ENCODE results near the gene BTNL8. TPM values are rescaled to one million over a fixed set of nuclear protein-coding genes. Genes with fewer than 3 reads are reported as not detected.

BTNL8 gene
- total RNA-seq, 1 donor from 2014 or later = not detected

DNA sequence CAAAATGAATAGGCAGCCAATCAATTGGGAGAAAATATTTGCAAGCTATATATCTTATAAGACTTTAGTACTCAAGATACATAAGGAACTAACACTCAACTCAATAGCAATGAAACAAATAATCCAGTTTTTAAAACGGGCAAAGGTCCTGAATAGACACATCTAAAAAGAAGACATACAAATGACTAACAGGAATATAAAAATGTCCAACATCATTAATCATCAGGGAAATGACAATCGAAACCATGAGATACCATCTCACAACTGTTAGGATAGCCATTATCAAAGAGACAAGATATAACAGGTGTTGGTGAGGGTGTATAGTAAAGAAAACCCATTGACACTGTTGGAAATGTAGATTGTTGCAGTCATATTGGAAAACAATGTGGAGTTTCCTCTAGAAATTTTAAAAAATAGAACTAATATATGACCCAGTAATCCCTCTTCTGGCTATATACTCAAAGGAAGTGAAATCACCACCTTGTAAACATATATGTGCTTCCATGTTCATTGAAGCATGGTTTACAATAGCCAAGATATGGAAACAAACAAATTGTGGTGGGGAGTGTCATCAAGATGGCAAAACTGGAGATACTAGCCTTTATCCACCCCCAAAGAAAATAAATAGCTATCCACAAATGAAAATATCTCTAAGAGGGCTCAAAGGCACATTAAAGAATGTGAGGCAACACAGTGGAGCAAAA lies 75.8 kb downstream of the BTNL8 start:
- no peak overlapping the region for H2AFZ ChIP-seq (ENCODE audit: low read depth, low read length)
- Mint-ChIP-seq H3K27ac (ENCODE audit: unreplicated experiment) (no peak overlapping the region), H3K4me1 (ENCODE audit: low read depth, unreplicated experiment) (no peaks in the 10 kb centered on the region), H3K27me3 (ENCODE audit: low read depth, unreplicated experiment) (no peaks in the 10 kb centered on the region), H3K4me3 (ENCODE audit: unreplicated experiment) (no peak overlapping the region), H3K9me3 (ENCODE audit: unreplicated experiment) (no peaks in the 10 kb centered on the region), H3K36me3 (ENCODE audit: low read depth, unreplicated experiment) (no peaks in the 10 kb centered on the region)
- DNase-seq (ENCODE audit: low read depth) = no peak
- H3K9ac ChIP-seq (ENCODE audit: low read length) = no peak overlapping the region
- H4K20me1 ChIP-seq (ENCODE audit: insufficient read depth, low read length) = no peaks in the 10 kb centered on the region
- TF ChIP-seq, protein P1, sequence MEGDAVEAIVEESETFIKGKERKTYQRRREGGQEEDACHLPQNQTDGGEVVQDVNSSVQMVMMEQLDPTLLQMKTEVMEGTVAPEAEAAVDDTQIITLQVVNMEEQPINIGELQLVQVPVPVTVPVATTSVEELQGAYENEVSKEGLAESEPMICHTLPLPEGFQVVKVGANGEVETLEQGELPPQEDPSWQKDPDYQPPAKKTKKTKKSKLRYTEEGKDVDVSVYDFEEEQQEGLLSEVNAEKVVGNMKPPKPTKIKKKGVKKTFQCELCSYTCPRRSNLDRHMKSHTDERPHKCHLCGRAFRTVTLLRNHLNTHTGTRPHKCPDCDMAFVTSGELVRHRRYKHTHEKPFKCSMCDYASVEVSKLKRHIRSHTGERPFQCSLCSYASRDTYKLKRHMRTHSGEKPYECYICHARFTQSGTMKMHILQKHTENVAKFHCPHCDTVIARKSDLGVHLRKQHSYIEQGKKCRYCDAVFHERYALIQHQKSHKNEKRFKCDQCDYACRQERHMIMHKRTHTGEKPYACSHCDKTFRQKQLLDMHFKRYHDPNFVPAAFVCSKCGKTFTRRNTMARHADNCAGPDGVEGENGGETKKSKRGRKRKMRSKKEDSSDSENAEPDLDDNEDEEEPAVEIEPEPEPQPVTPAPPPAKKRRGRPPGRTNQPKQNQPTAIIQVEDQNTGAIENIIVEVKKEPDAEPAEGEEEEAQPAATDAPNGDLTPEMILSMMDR (IDR thresholded peaks at IDR 0.05; ENCODE audit: insufficient read depth, low read depth, low read length) = no peak
- TF ChIP-seq EZH2 (IDR thresholded peaks at IDR 0.05; ENCODE audit: insufficient read depth, low read length) = no peak
- no peaks in the 10 kb centered on the region for H3K4me1 ChIP-seq (ENCODE audit: insufficient read depth, low read length)
- H3K27ac ChIP-seq (ENCODE audit: low read depth, low read length) = no peak overlapping the region
- no peak overlapping the region for H3K4me2 ChIP-seq (ENCODE audit: low read length)
- no peaks in the 10 kb centered on the region for H3K27me3 ChIP-seq (ENCODE audit: insufficient read depth, low read length)
- H3K79me2 ChIP-seq (ENCODE audit: insufficient read depth, low read length) = no peaks in the 10 kb centered on the region
- FAIRE-seq = no peak
- no peaks in the 10 kb centered on the region for H3K9me3 ChIP-seq (ENCODE audit: insufficient read depth, low read depth, low read length)
- H3K4me3 ChIP-seq (ENCODE audit: insufficient read depth, low read depth, low read length) = no peak overlapping the region
- H3K36me3 ChIP-seq (ENCODE audit: insufficient read depth, low read length) = no peaks in the 10 kb centered on the region

- no peak for TF ChIP-seq EZH2 (IDR thresholded peaks at IDR 0.05; ENCODE audit: insufficient read depth, low read length)
- TF ChIP-seq, protein P1 (IDR thresholded peaks at IDR 0.05; ENCODE audit: insufficient read depth, low read depth, low read length) = no peak
- no peak overlapping the region for H3K27ac Mint-ChIP-seq (ENCODE audit: unreplicated experiment)
- H3K9me3 ChIP-seq (ENCODE audit: insufficient read depth, low read depth, low read length) = peaks cover 2% of the 10 kb centered on the region
- no peaks in the 10 kb centered on the region for H3K4me1 Mint-ChIP-seq (ENCODE audit: low read depth, unreplicated experiment)
- DNase-seq (ENCODE audit: low read depth) (no peak), FAIRE-seq (no peak)
- no peak overlapping the region for H3K4me2 ChIP-seq (ENCODE audit: low read length)
- H3K4me3 ChIP-seq (ENCODE audit: insufficient read depth, low read depth, low read length) = no peak overlapping the region
- H3K4me1 ChIP-seq (ENCODE audit: insufficient read depth, low read length) = no peaks in the 10 kb centered on the region
- no peaks in the 10 kb centered on the region for H3K36me3 ChIP-seq (ENCODE audit: insufficient read depth, low read length)
- H2AFZ ChIP-seq (ENCODE audit: low read depth, low read length) = no peak overlapping the region
- H3K27me3 Mint-ChIP-seq (ENCODE audit: low read depth, unreplicated experiment) = no peaks in the 10 kb centered on the region
- H3K79me2 ChIP-seq (ENCODE audit: insufficient read depth, low read length) = no peaks in the 10 kb centered on the region
- no peaks in the 10 kb centered on the region for H3K36me3 Mint-ChIP-seq (ENCODE audit: low read depth, unreplicated experiment)
- H4K20me1 ChIP-seq (ENCODE audit: insufficient read depth, low read length) = no peaks in the 10 kb centered on the region
- H3K27me3 ChIP-seq (ENCODE audit: insufficient read depth, low read length) = no peaks in the 10 kb centered on the region
- H3K4me3 Mint-ChIP-seq (ENCODE audit: unreplicated experiment) = no peak overlapping the region
- H3K9me3 Mint-ChIP-seq (ENCODE audit: unreplicated experiment) = no peaks in the 10 kb centered on the region
- H3K27ac ChIP-seq (ENCODE audit: low read depth, low read length) = no peak overlapping the region
- H3K9ac ChIP-seq (ENCODE audit: low read length) = no peak overlapping the region
These were observed 76.4 kb downstream of the BTNL8 start for GRCh38 chr5:180975338-180975737.

DNA sequence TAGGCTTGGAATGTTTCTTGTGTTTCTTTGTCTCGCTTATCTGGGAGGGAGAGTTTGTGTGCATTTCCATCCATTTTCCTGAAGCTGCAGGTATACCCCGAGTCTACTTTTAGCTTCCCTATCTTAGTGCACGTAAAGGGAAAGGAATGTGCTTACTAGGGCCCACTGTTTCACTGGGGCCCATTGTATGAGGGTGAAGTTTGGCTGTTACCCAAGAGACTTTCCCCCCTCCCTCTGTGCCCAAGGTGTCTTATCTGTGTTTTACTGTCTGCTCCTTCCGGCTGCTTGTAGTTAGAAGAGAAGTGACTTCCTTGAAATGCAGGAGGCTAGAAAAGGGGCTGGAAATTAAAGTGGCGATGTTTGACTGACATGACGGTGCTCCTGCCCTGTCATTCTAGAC lies 77.6 kb downstream of the BTNL8 start:
- FAIRE-seq = no peak
- no peaks in the 10 kb centered on the region for H3K9me3 Mint-ChIP-seq (ENCODE audit: unreplicated experiment)

More for the DNA sequence above, 77.6 kb downstream of the BTNL8 start:
- peaks cover 2% of the 10 kb centered on the region for H3K9me3 ChIP-seq (ENCODE audit: insufficient read depth, low read depth, low read length)
- no peaks in the 10 kb centered on the region for H3K36me3 Mint-ChIP-seq (ENCODE audit: low read depth, unreplicated experiment)
- H3K27me3 ChIP-seq (ENCODE audit: insufficient read depth, low read length) = no peaks in the 10 kb centered on the region
- no peak overlapping the region for H3K9ac ChIP-seq (ENCODE audit: low read length)
- no peak overlapping the region for H3K4me2 ChIP-seq (ENCODE audit: low read length)
- DNase-seq (ENCODE audit: low read depth) = no peak
- H2AFZ ChIP-seq (ENCODE audit: low read depth, low read length) = no peak overlapping the region
- no peak overlapping the region for H3K4me3 Mint-ChIP-seq (ENCODE audit: unreplicated experiment)
- no peak overlapping the region for H3K27ac Mint-ChIP-seq (ENCODE audit: unreplicated experiment)
- H3K4me3 ChIP-seq (ENCODE audit: insufficient read depth, low read depth, low read length) = no peak overlapping the region
- H3K27me3 Mint-ChIP-seq (ENCODE audit: low read depth, unreplicated experiment) = no peaks in the 10 kb centered on the region
- no peaks in the 10 kb centered on the region for H3K4me1 ChIP-seq (ENCODE audit: insufficient read depth, low read length)
- TF ChIP-seq, protein P1 (IDR thresholded peaks at IDR 0.05; ENCODE audit: insufficient read depth, low read depth, low read length) = no peak
- TF ChIP-seq EZH2 (IDR thresholded peaks at IDR 0.05; ENCODE audit: insufficient read depth, low read length) = no peak
- H3K27ac ChIP-seq (ENCODE audit: low read depth, low read length) = no peak overlapping the region
- H4K20me1 ChIP-seq (ENCODE audit: insufficient read depth, low read length) = no peaks in the 10 kb centered on the region
- no peaks in the 10 kb centered on the region for H3K4me1 Mint-ChIP-seq (ENCODE audit: low read depth, unreplicated experiment)
- no peaks in the 10 kb centered on the region for H3K79me2 ChIP-seq (ENCODE audit: insufficient read depth, low read length)
- H3K36me3 ChIP-seq (ENCODE audit: insufficient read depth, low read length) = no peaks in the 10 kb centered on the region
